HG03159 (cell line): ENCODE results near the gene PRKCH.

Experiments used
- ATAC-seq: cut with Tn5 transposase; IDR thresholded peaks from one replicate; pipeline ENCODE4 v1.9.1; 2021; ENCODE audit warnings: mild to moderate bottlenecking, moderate library complexity; ENCODE audit not compliant: unreplicated experiment

The PRKCH gene

GRCh38 chr14:61540931-61541330, 219.6 kb downstream of the PRKCH start:
- no peak for ATAC-seq

DNA sequence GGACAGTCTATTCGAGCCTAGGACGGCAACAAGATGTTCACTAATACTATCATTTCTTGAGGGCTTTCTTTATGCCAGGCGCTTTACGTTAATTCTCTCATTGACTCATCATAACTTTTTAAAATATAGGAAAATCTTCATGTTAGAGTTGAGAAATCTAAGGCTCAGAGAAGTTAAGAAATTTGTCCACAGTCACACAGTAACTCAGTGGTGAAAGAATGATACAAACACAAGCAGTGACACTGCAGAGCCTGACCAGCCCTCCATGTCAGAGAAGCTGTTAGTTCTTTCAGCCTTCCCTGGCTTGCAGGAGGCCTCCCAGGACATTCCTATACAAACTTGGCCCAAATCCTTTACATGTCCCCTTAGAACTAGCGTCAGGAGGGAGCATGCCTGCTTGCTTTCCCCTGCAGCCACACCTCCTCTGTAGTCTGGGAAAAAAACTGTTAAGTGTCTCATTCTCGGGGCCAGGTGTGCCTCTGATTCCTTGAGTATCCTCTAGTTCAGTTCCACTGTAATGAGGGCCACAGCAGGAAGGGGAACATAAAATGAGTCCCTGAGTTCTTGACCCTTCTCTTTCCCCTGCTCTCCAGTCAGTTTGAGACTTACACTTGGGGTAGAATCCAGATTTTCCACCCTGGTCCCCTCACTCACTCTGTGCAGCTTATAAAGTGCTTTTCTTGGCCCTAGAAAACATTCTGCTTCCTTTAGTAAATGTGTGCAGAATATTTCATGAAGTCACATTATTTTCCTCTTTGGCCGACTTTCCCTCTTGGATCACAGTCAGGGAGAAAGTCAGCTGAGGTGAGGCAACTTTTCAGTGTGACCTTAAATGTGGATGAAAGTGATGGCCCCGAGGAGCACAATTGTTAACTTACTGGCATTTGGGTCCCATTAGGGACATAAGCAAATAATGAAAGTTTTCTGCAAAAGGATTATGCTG, 221.7 kb downstream of the PRKCH start:
- no peak for ATAC-seq

- ATAC-seq = no peak
These were observed 222.6 kb downstream of the PRKCH start for GRCh38 chr14:61543946-61544345.

DNA sequence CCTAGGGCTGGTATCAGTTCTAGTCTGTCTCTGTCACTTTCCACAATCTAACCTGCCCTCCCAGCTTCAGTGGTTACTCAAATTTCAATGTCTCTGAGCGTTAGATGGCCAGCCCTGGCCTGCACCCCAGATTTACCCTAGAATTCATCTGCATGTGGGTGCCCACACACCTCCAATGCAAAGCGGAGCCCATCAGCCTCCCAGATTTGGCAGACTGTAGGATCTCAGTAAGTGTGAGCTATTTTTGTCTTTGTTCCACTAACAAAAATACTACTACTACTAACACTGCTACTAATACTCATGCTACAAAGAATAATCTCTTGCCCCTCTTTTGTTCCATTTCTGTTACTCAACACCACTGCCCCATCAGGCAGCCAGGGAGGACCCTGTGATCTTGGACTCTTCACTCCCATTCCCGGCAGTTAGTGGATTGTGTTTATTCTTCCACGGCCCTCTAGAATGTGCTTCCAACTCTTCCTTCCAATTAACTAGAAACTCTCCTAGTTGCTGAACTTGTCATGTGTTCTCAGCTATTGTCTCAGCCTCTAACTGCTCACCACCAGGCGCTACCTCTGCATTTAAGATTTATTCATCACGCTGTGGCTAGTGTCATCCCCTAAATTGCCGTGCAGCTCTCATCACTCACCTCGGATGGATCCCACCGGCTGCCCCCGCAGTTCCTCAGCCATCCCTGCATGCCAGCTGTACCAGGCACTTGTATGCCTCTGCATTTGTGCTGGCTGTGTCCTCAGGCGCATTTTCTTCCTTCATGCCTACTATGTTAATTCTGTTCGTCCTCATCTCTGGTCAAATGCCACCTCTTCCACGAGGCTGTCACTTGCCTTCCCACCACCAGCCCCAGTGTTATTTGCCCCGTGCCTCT, 223.3 kb downstream of the PRKCH start:
- ATAC-seq = no peak

DNA sequence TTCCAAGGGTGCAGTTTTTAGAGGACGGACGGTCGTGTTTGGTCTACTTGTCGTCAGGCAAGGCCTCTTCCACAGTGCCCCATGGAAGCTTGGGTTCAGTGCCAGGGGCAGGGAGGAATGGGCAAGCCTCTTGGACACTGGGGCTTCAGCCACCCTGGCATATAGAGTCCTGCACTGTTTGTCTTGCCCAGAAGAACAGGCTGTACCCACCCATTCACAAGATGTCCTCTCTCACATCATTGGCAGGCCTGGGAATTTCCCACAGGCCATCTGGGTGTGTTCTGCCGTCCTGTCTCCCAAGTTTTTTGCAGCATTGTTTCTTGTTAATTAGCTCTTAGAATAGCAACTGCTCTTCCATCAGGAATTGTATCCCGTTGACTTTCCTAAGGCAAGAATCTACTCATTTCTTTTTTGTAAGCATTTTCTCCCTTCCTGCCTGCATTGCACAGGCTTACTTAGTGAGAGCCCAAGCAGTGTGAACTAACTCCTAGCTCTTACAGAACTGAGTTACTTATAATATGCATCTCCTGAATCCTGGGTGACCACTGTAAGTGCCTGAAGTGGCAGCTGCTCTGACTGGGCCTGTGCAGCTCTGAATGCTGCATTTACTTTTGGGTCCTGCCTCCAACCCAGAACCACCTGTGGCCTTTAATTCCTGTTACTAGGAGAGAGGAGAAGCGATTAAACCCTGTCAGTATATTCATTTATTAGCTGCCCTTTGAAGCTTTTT, 224.5 kb downstream of the PRKCH start:
- ATAC-seq = no peak

GRCh38 chr14:61547186-61548069, 226.0 kb downstream of the PRKCH start:
- no peak for ATAC-seq

DNA sequence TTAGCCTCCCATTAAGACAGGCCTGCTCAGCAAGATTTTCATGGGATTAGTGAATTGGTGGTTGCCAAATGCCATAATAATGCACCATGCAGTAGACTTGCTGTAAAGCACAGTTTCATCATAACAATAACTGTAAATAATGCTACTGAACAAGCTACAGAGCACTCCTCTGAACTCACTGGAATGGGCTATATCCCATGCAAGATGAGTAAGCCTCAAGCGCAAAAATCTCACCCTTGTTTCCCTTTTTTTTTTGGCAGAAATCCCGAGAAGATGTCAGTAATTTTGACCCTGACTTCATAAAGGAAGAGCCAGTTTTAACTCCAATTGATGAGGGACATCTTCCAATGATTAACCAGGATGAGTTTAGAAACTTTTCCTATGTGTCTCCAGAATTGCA, 228.0 kb downstream of the PRKCH start:
- no peak for ATAC-seq

GRCh38 chr14:61551384-61551783, 230.0 kb downstream of the PRKCH start:
- no peak for ATAC-seq

DNA sequence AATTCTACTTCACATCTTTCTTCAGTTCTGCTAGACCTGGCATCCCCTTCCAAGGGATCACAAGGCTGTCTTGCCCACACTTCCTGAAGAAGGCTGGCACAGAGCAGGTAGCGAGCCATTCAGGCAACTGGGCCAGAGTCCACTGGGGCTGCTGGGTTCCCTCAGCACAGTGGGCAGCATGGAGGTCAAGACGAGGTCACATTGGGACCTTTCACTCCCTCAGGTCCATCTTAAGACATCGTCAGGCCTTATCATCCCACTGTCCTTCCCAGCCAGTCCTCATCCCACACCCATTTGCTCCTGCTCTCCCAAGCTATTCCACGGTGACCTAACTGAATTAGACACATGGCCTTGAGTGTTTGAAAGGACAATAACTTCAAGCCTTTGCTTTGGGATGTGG, 230.9 kb downstream of the PRKCH start:
- no peak for ATAC-seq

DNA sequence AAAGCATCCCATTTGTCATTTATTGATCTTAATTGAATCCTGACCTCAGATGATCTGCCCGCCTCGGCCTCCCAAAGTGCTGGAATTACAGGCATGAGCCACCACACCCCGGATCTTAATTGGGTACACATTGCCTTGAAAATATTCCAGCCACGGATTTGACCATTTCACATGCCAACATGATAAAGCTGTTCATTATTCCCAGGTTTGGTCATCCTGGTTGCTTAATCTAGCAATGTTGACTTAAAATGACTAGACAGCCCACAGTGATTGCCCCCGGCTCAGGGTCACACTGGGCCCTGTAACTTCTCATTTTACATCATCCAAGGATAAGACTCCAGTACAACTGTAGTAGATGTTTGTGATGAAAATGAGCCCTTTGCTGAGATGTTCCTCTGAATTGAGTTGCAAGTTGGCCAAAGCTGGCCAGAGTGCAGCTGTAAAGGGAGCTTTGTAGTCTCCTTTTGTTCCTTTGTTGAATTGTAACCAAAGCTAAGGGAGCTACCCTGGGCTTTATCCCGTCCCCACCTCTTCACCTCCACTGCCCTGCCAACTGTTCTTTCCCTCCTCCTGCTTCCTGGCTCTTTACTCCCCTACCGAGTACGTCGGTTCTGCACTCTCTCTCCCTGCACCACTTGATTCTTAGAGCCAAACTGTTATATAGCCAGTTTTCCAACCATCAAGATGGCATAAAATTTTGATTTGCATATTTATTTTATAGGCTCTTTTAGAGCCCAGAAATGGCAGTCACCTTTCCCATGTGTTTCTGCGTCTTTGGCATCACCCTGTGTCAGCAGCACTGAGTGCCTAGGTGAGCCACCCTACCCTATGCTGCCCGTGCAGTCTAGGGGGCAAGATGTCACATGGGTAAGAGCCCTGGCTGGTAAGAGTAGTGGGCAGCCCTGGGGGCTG, 232.6 kb downstream of the PRKCH start:
- ATAC-seq = no peak

- ATAC-seq = no peak
These were observed 233.9 kb downstream of the PRKCH start for GRCh38 chr14:61555056-61555838.

GRCh38 chr14:61556455-61556854, 235.1 kb downstream of the PRKCH start:
- ATAC-seq = no peak

- ATAC-seq = no peak
These were observed 235.9 kb downstream of the PRKCH start for GRCh38 chr14:61557262-61557661.

- no peak for ATAC-seq
These were observed 236.5 kb downstream of the PRKCH start for GRCh38 chr14:61557854-61558253.

DNA sequence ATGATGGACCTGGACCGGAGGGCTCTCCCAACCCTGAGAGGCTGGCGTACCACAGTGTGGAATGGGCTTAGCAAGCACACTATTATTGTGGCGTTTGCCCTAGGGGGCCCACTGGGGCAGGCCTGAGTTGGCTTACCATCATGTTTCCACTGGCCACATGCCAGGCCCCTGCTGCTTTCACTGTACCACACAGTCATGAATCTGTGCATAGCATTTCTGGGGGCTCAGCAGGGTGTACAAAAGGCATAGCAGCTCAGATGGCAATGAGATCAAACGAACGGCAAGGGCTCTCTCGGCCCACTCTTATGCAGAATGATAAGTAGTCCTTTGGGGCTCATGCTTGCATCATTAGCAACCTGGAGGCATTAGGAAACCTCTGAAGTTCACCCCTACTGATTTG, 236.9 kb downstream of the PRKCH start:
- ATAC-seq = no peak

DNA sequence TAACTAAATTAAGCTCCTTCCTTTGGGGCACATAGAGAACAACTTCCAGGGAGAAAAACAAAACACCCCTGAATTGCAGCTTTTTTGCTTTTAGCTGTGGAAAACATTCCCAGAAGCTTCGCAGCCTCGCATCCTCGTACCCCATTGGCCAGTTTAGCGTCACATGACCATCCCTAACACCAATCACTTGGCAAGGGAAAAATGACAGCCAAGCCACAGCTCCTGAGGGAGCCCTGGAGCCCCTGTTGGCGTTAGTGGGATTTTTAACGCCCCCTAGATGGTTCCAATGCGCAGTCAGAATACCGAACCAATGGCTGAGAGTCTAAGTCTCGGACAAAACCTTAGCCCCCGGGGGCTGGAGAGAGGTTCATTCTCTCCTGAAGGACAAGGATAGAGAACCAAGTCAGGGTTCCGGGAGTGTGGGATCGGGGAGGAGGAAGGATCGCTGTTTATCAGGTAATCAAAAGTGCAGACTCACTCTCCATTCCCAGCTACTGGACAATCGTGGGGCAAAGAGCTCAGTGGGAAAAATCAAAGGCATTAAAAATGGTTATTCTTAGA, 238.3 kb downstream of the PRKCH start:
- no peak for ATAC-seq

DNA sequence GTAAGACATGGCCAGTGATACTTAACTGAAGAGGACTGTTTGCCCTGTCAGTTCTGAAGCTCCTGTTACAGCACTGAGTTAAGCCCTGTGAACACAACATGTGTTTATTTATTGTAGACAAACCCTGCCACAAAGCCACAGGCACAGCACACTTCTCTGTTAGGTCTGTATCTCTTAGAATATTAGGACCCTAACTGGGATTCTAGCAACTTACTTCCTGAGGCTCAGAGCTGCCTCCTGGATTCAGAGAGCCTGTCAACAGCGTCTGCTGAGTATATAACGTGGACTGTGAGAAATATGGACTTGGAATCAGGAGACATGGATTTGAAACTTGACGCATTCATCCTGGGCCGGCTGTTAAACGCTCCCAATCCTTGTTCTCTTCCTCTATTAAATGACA, 238.9 kb downstream of the PRKCH start:
- no peak for ATAC-seq

GRCh38 chr14:61561104-61561503, 239.7 kb downstream of the PRKCH start:
- ATAC-seq = no peak
